Cardiac fibroblast (primary cell): ENCODE data around the gene TBL1Y.

Experiments used
- DNase-seq, 2 donors: peaks; one replicate each; pipeline versions ENCODE4 v3.0.0 to v3.0.0-alpha.2; 2010; ENCODE audit warnings: low read depth in 2 of 2
- H3K4me3 ChIP-seq, 2 donors: replicated peaks in 1 of 2; 1 replicate in 1 of 2; 2 replicates in 1 of 2; pipeline ENCODE4 v1.5.1; 2011; ENCODE audit warnings: low read depth in 2 of 2, low read length in 2 of 2, mild to moderate bottlenecking in 2 of 2, moderate library complexity in 1 of 2
- TF ChIP-seq, protein P1 (sequence below): IDR thresholded peaks from one replicate; pipeline ENCODE4 v1.5.1; 2011; ENCODE audit warnings: low read depth, mild to moderate bottlenecking, low read length, inconsistent platforms

The TBL1Y gene

DNA sequence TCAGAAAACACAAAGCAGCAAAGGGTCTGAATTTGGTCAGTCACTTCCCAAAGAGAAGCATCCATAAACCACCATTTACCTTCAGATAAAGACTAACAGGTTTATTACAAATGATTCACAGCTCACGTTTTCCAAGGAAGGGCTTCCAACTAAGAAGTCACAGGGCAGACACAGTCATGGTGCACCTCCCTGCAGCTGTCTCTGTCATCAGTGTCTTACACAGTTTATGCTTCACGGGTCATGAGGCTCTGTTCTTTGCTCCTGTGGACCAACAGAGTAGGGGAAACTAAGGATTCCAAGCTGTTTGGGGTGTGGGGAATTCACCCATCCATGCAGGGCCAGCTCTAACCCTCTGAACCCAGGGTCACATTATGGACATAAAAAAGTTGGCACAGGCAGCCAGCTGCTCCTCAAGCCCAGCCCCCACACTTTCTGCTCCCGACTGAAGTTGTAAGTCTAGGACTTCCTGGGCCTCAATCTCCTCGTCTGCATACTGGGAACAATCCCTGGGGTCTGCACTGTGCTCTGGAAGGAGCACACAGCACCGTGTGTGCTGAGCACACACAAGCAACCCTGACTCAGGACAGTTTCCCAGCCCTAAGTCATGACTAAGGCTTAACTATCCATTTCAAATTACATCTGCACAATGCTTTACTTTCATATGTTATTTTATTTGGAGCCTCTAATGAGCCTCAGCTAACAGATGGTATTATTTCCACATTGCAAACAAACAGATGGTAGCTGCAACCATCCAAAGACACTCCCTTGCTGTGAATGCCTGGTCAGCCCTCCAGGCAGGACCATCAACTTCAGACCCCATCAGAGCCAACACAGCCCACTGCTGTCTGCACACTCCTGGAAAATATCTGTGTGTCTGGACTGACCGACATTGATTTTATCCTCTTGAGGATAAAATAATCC lies 214.9 kb downstream of the TBL1Y start:
- no peak overlapping the region for H3K4me3 ChIP-seq
- DNase-seq: no peak
- TF ChIP-seq, protein P1, sequence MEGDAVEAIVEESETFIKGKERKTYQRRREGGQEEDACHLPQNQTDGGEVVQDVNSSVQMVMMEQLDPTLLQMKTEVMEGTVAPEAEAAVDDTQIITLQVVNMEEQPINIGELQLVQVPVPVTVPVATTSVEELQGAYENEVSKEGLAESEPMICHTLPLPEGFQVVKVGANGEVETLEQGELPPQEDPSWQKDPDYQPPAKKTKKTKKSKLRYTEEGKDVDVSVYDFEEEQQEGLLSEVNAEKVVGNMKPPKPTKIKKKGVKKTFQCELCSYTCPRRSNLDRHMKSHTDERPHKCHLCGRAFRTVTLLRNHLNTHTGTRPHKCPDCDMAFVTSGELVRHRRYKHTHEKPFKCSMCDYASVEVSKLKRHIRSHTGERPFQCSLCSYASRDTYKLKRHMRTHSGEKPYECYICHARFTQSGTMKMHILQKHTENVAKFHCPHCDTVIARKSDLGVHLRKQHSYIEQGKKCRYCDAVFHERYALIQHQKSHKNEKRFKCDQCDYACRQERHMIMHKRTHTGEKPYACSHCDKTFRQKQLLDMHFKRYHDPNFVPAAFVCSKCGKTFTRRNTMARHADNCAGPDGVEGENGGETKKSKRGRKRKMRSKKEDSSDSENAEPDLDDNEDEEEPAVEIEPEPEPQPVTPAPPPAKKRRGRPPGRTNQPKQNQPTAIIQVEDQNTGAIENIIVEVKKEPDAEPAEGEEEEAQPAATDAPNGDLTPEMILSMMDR: no peak

DNA sequence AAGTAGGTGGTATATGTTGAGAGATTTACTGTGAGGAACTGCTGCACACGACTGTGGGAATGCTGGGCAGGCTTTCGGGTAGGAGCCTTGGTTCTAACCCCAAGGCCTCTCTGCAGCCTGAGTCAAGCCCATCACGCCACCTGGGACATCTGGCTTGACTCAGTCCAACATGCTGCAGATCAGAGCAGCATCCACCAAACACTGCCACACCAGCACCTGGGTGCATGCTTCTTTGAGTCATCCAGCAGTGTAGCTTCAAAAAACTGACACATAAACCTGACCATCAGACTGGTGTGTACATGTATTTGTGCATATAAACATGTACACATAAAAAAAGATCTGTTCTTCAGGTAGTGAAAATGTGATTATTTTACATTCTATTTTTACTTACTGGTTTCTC lies 217.7 kb downstream of the TBL1Y start:
- H3K4me3 ChIP-seq: no peak overlapping the region
- TF ChIP-seq, protein P1: no peak
- DNase-seq: no peak
